ENCODE data around the gene BORCS8. TPM values are rescaled to one million over a fixed set of nuclear protein-coding genes. Genes with fewer than 3 reads are reported as not detected.

BORCS8 gene
- polyA plus RNA-seq, 2 of the 4 experiments (the other 2 are of a cell fraction), result 9.1 to 10.6 TPM

DNA sequence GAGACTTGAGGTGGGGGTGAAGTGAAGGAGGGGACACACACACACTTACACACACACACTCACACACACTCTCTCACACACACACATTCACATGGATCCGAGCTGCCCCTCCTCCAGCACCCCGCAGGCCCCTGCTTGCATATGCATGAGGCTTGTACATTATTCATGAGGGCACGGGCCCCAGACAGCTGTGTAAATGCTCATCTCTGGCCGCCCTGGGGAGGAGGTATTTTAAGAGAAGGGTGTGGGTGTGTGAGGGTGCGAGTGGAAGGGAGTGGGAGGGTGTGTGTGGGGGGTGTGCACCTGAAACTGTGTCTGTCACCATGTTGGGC is 22.2 kb upstream of the BORCS8 start:
- no peak for FAIRE-seq
- WGBS (ENCODE audit: missing lambda C conversion rate), result 0% methylated on average over 3 of the region's 5 CpGs

DNA sequence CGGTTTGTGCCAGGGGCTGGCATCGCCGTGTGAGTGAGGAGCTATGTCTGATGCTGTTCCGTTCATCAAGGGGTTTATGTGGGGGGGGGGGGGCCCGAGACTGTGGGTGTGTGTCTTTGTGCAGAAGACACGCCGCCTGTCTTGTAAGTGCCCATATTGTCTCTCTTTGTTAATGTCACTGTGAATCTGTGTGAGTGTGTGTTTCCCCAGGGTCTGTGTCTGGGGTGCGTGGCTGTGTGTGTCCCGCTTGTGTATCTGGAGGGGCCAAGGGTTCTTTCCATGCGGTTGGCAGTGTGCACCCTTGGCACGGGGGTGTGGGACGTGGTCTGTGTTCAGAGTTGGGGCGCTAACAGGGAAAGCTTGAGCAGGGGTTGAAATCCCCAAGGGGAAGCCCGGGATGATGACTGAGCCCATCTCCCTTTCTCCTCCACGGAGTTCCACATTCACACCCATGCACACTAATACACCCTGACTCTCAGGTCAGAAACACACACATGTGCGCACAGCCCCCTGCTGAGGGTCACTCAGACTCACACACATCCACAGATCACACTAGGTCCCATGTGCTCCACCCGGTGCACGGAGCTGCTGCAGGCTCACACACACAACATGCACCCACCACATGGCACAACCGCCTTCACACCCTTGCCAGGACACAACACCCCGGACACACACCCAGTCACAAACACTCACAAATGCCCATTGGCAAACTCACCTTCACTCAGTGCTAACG is 21.6 kb upstream of the BORCS8 start:
- ChIA-PET POLR2A (no interaction called here), CTCF (interaction anchor here (0.5 to 3.3 kb wide), 3 partner anchors 12 to 55 kb away, joined by 3 to 13 read pairs (median 4); no protein-coding TSS in a partner anchor)
- H3K4me3 ChIP-seq, result no peak overlapping the region
- H3K4me2 ChIP-seq, result no peak overlapping the region
- FAIRE-seq (no peak), ATAC-seq (peak in 1 of 2 experiments; percentile 6; a peak in 1 of 6 replicates), DNase-seq (ENCODE audit: low read depth in 1 of 2, low spot score in 1 of 2) (no peak)
- H3K27ac ChIP-seq, result no peak overlapping the region
- WGBS (ENCODE audit: missing lambda C conversion rate), result 13% methylated on average over 8 of the region's 21 CpGs
- H3K9me3 ChIP-seq, result no peaks in the 10 kb centered on the region
- TF ChIP-seq NPAS2 (CRISPR knock-in tag; IDR thresholded peaks at IDR 0.05; ENCODE audit: borderline replicate concordance) (no peak), HOXB5 (CRISPR knock-in tag; IDR thresholded peaks at IDR 0.05) (no peak), POLR2A (IDR thresholded peaks at IDR 0.05; ENCODE audit: low read length) (no peak)
- TF ChIP-seq, protein P1, sequence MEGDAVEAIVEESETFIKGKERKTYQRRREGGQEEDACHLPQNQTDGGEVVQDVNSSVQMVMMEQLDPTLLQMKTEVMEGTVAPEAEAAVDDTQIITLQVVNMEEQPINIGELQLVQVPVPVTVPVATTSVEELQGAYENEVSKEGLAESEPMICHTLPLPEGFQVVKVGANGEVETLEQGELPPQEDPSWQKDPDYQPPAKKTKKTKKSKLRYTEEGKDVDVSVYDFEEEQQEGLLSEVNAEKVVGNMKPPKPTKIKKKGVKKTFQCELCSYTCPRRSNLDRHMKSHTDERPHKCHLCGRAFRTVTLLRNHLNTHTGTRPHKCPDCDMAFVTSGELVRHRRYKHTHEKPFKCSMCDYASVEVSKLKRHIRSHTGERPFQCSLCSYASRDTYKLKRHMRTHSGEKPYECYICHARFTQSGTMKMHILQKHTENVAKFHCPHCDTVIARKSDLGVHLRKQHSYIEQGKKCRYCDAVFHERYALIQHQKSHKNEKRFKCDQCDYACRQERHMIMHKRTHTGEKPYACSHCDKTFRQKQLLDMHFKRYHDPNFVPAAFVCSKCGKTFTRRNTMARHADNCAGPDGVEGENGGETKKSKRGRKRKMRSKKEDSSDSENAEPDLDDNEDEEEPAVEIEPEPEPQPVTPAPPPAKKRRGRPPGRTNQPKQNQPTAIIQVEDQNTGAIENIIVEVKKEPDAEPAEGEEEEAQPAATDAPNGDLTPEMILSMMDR (IDR thresholded peaks at IDR 0.05), result no peak
- no peaks in the 10 kb centered on the region for H3K4me1 ChIP-seq

More for the DNA sequence above, 22.2 kb upstream of the BORCS8 start:
- ChIA-PET CTCF (interaction anchor here (3.3 kb wide), 1 partner anchor 11 kb away, joined by 13 read pairs; no protein-coding TSS in a partner anchor), POLR2A (no interaction called here)
- Histone ChIP-seq H3K4me3 (no peak overlapping the region), H3K4me1 (no peaks in the 10 kb centered on the region), H3K4me2 (no peak overlapping the region), H3K9me3 (no peaks in the 10 kb centered on the region), H3K27ac (no peak overlapping the region)
- DNase-seq (ENCODE audit: low read depth in 1 of 2, low spot score in 1 of 2) (no peak), ATAC-seq (peak; percentile 37 to 40; a peak in 3 of 6 replicates)
- TF ChIP-seq, protein P2, sequence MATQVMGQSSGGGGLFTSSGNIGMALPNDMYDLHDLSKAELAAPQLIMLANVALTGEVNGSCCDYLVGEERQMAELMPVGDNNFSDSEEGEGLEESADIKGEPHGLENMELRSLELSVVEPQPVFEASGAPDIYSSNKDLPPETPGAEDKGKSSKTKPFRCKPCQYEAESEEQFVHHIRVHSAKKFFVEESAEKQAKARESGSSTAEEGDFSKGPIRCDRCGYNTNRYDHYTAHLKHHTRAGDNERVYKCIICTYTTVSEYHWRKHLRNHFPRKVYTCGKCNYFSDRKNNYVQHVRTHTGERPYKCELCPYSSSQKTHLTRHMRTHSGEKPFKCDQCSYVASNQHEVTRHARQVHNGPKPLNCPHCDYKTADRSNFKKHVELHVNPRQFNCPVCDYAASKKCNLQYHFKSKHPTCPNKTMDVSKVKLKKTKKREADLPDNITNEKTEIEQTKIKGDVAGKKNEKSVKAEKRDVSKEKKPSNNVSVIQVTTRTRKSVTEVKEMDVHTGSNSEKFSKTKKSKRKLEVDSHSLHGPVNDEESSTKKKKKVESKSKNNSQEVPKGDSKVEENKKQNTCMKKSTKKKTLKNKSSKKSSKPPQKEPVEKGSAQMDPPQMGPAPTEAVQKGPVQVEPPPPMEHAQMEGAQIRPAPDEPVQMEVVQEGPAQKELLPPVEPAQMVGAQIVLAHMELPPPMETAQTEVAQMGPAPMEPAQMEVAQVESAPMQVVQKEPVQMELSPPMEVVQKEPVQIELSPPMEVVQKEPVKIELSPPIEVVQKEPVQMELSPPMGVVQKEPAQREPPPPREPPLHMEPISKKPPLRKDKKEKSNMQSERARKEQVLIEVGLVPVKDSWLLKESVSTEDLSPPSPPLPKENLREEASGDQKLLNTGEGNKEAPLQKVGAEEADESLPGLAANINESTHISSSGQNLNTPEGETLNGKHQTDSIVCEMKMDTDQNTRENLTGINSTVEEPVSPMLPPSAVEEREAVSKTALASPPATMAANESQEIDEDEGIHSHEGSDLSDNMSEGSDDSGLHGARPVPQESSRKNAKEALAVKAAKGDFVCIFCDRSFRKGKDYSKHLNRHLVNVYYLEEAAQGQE (IDR thresholded peaks at IDR 0.05), result no peak
- TF ChIP-seq HDAC2 (IDR thresholded peaks at IDR 0.05), result no peak
- TF ChIP-seq, protein P3, sequence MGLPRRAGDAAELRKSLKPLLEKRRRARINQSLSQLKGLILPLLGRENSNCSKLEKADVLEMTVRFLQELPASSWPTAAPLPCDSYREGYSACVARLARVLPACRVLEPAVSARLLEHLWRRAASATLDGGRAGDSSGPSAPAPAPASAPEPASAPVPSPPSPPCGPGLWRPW (IDR thresholded peaks at IDR 0.05), result no peak
- TF ChIP-seq MAFK (IDR thresholded peaks at IDR 0.05; ENCODE audit: partially characterized antibody), result no peak
- TF ChIP-seq, protein P4, sequence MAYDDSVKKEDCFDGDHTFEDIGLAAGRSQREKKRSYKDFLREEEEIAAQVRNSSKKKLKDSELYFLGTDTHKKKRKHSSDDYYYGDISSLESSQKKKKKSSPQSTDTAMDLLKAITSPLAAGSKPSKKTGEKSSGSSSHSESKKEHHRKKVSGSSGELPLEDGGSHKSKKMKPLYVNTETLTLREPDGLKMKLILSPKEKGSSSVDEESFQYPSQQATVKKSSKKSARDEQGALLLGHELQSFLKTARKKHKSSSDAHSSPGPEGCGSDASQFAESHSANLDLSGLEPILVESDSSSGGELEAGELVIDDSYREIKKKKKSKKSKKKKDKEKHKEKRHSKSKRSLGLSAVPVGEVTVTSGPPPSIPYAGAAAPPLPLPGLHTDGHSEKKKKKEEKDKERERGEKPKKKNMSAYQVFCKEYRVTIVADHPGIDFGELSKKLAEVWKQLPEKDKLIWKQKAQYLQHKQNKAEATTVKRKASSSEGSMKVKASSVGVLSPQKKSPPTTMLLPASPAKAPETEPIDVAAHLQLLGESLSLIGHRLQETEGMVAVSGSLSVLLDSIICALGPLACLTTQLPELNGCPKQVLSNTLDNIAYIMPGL (CRISPR knock-in tag; IDR thresholded peaks at IDR 0.05; ENCODE audit: borderline replicate concordance), result no peak
- TF ChIP-seq FOXS1 (CRISPR knock-in tag; IDR thresholded peaks at IDR 0.05), result no peak

DNA sequence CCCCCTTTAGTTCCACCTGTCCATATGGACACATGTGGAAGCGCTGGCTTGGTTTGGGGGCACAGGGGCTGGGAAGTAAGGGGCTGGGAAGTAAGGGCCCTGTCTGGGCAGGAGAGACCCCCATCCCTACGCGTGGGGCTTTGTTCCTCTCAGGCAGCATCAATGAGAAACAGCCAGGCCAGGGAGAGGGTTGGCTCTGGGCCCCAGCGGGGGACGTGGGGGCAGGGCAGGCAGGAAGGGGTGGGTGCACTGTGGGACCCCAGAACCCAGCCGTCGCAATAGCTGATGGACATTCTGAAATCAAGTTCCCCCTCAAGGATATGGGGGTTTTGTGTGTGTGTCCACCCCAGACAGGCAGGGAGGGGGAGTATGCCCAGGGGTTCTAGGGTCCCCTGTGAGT is 21.0 kb upstream of the BORCS8 start:
- ATAC-seq, result no peak
- CTCF ChIA-PET, result interaction anchor here (1.0 kb wide), 1 partner anchor 12 kb away, joined by 4 read pairs; no protein-coding TSS in a partner anchor

More for the DNA sequence above, 21.0 kb upstream of the BORCS8 start:
- H3K4me3 ChIP-seq, result no peak overlapping the region
- WGBS (ENCODE audit: missing lambda C conversion rate), result 21% methylated on average over 5 of the region's 7 CpGs
- H3K9me3 ChIP-seq, result no peaks in the 10 kb centered on the region
- DNase-seq (ENCODE audit: low read depth in 1 of 2, low spot score in 1 of 2) (no peak), FAIRE-seq (no peak)
- no peak overlapping the region for H3K27ac ChIP-seq
- H3K4me1 ChIP-seq, result no peaks in the 10 kb centered on the region
- TF ChIP-seq MYC (IDR thresholded peaks at IDR 0.05; ENCODE audit: borderline replicate concordance, low read length), result no peak
- no peak overlapping the region for H3K4me2 ChIP-seq
- POLR2A ChIA-PET, result no interaction called here

Measured in A549 (cell line).